HG03460 (cell line): ENCODE results near the gene PLCXD1.
"Not testable (repeated sequence)": the region's sequence is repeated elsewhere in the genome, so short reads cannot be mapped to it uniquely, and the experiment has no call there.

Experiments used
- ATAC-seq: cut with Tn5 transposase; IDR thresholded peaks from one replicate; pipeline ENCODE4 v1.9.1; 2021; ENCODE audit not compliant: unreplicated experiment

Gene PLCXD1

GRCh38 chrX:291411-291901 is 10.3 kb downstream of the PLCXD1 start:
- ATAC-seq: no peak

- ATAC-seq: no peak
These were observed 12.0 kb downstream of the PLCXD1 start for GRCh38 chrX:292900-293897.

GRCh38 chrX:295136-295535 is 14.0 kb downstream of the PLCXD1 start:
- ATAC-seq: no peak

GRCh38 chrX:298993-299392 is 17.8 kb downstream of the PLCXD1 start:
- no peak for ATAC-seq

GRCh38 chrX:300334-300733 is 19.2 kb downstream of the PLCXD1 start:
- ATAC-seq: no peak

- ATAC-seq: no peak
These were observed 21.8 kb downstream of the PLCXD1 start for GRCh38 chrX:302975-303374.

GRCh38 chrX:305781-306613 is 24.8 kb downstream of the PLCXD1 start:
- not testable (repeated sequence) for ATAC-seq

- not testable (repeated sequence) for ATAC-seq
These were observed 25.6 kb downstream of the PLCXD1 start for GRCh38 chrX:306614-307251.

GRCh38 chrX:307261-308111 is 26.3 kb downstream of the PLCXD1 start:
- no peak for ATAC-seq

- ATAC-seq: no peak
These were observed 27.8 kb downstream of the PLCXD1 start for GRCh38 chrX:308821-309520.

GRCh38 chrX:310621-311155 is 29.5 kb downstream of the PLCXD1 start:
- no peak for ATAC-seq

GRCh38 chrX:311156-312129 is 30.3 kb downstream of the PLCXD1 start:
- ATAC-seq: no peak

GRCh38 chrX:312621-313331 is 31.6 kb downstream of the PLCXD1 start:
- no peak for ATAC-seq

GRCh38 chrX:313546-313945 is 32.4 kb downstream of the PLCXD1 start:
- ATAC-seq: no peak

- ATAC-seq: no peak
These were observed 32.9 kb downstream of the PLCXD1 start for GRCh38 chrX:314049-314448.

GRCh38 chrX:314781-315595 is 33.8 kb downstream of the PLCXD1 start:
- ATAC-seq: no peak
